ENCODE measurements around the gene ISG15. TPM values are rescaled to one million over a fixed set of nuclear protein-coding genes. Genes with fewer than 3 reads are reported as not detected.

Gene ISG15
- polyA plus RNA-seq, 4 donors = 21.1 to 282 (median 182) TPM

DNA sequence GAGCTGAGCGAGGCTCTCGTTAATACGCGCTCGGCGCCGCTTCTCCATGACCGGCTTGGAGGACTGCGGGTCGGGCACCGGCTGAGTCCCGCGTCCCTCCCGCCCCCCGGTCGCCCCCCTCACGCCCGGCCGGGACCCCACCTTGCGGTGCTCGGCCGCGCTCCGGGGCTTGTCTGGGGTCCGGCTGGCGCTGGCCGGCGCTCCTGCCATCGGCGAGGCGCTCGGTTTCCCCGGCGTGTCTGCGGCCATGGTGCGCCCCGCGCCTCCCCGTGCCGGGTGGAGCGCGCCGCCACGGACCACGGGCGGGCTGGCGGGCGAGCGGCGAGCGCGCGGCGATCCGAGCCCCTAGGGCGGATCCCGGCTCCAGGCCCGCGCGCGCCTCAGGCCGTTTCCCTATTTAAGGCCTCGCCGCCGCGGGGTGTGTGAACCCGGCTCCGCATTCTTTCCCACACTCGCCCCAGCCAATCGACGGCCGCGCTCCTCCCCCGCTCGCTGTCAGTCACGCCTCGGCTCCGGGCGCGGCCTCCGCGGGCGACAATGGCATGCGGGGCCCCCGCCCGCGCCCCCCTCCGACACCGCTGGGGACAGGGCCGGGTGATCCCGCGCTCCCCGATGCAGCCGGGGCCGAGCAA lies 13.5 kb upstream of the ISG15 start, which contains the start of gene HES4:
TSS of gene HES4 (minus strand) at position 373 of the 632 bp plus-strand sequence. CDS start at position 249, 124 bp downstream.
- H3K4me3 ChIP-seq (ENCODE audit: low read depth in 1 of 3, low read length in 3 of 3) = peak within 1 kb of the TSS; percentile 38 to 73 (median 56)
- FAIRE-seq (no peak), DNase-seq (peak; percentile 81 to 95)
- peak within 1 kb of the TSS in 2 of 3 donors; percentile 95 for H3K27ac ChIP-seq (ENCODE audit: low read depth in 1 of 3, low read length in 2 of 3)
- WGBS, 3 donors = 1% methylated on average over 56 to 95 of the region's 95 CpGs
- H3K9me3 ChIP-seq (ENCODE audit: control insufficient read depth in 2 of 2, insufficient read depth in 1 of 2, low read depth in 1 of 2, low read length in 1 of 2) = no peaks in the 10 kb centered on the region
- peaks cover 13 to 59% (median 16%) of the 10 kb centered on the region in 3 donors for H3K27me3 ChIP-seq (ENCODE audit: control insufficient read depth in 3 of 3, insufficient read depth in 3 of 3, low read length in 3 of 3)
- H3K36me3 ChIP-seq (ENCODE audit: control insufficient read depth in 3 of 3, insufficient read depth in 2 of 3, low read depth in 1 of 3, low read length in 3 of 3) = peaks cover 0 to 15% (median 0%) of the 10 kb centered on the region in 3 donors
- peaks cover 0 to 22% (median 4%) of the 10 kb centered on the region in 3 donors for H3K4me1 ChIP-seq (ENCODE audit: control insufficient read depth in 3 of 3, insufficient read depth in 2 of 3, low read depth in 1 of 3, low read length in 2 of 3)

DNA sequence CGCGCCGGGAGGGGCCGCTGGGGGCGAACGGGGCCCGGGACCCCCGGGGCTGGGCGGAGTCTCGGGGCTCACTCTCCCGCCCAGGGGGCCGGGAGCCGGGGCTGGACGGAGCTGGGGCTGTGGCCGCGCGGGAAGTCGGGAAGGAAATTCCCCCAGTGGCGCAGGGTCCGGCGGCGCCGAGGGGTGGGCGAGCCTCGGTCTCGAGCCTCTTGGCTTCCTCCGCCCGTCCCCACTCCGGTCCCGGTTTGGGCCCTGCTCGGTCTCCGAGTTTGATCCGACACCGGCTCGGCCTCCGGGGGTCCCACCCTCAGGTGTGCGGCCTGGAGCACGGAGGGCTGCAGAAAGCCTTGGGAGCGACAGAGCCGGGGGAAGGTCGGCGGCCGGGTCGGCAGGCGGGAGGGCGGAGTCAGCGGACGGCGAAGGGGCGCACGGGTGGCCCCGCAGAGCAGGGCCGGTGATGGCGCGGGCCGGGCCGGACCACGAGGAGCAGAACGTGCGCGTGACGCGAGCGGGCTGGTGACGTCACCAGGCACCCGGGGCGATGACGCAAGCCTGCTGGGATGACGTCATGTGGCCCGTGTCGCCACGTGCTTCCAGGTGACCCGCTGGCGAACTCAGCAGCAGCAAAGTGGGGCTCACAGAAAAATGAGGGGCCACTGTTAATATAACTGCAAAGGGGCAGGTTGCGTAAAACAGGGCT lies 12.8 kb upstream of the ISG15 start:
- Histone ChIP-seq H3K27ac (ENCODE audit: low read depth in 1 of 3, low read length in 2 of 3) (peak overlapping the region in 2 of 3 donors; percentile 95), H3K27me3 (ENCODE audit: control insufficient read depth in 3 of 3, insufficient read depth in 3 of 3, low read length in 3 of 3) (peaks cover 13 to 54% (median 16%) of the 10 kb centered on the region in 3 donors), H3K9me3 (ENCODE audit: control insufficient read depth in 2 of 2, insufficient read depth in 1 of 2, low read depth in 1 of 2, low read length in 1 of 2) (no peaks in the 10 kb centered on the region), H3K4me3 (ENCODE audit: low read depth in 1 of 3, low read length in 3 of 3) (peak overlapping the region; percentile 38 to 73 (median 56)), H3K36me3 (ENCODE audit: control insufficient read depth in 3 of 3, insufficient read depth in 2 of 3, low read depth in 1 of 3, low read length in 3 of 3) (peaks cover 0 to 15% (median 0%) of the 10 kb centered on the region in 3 donors), H3K4me1 (ENCODE audit: control insufficient read depth in 3 of 3, insufficient read depth in 2 of 3, low read depth in 1 of 3, low read length in 2 of 3) (peaks cover 0 to 29% (median 4%) of the 10 kb centered on the region in 3 donors)
- 1 to 2% (median 1%) methylated on average over 54 to 75 of the region's 75 CpGs for WGBS, 3 donors
- FAIRE-seq (no peak), DNase-seq (peak in 1 of 2 donors; percentile 89)

DNA sequence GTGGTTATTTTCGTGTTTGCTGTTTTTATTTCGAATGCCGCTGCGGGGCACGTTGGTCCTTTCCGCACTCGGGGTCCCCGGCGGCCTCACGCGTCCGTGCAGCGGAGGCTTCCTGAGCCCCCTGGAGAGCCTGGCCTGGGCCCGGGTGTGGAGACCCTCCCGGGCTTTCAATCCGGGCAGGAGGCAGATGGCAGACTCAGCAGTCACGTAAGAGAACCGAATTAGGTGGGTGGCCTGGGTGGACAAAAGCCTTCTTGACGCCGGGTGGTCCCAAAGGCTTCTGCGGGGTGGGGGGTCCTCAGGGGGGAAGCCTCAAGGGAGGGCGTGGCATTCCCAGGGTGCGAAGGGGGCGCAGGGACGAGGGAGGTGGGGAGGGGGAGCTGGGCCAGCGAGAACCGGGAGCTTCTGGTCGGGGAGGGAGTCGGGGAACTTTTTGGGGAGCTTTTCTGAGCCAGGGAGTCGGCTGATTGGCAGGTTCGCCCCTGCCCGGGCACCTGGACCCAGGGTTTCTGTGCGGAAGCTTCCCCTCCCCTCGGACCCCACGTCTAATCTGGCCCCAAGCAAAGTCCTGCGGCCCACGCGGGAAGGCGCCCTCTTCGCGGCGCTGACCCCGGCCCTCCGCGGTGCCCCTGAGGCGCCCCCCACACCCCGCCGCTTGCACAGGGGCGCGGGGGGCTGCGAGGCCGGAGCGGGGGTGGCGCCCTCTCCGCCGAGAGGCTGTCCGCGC lies 12.1 kb upstream of the ISG15 start:
- DNase-seq = no peak
- Histone ChIP-seq H3K4me1 (ENCODE audit: control insufficient read depth in 3 of 3, insufficient read depth in 2 of 3, low read depth in 1 of 3, low read length in 2 of 3) (peaks cover 0 to 36% (median 4%) of the 10 kb centered on the region in 3 donors), H3K36me3 (ENCODE audit: control insufficient read depth in 3 of 3, insufficient read depth in 2 of 3, low read depth in 1 of 3, low read length in 3 of 3) (peaks cover 0 to 15% (median 0%) of the 10 kb centered on the region in 3 donors), H3K9me3 (ENCODE audit: control insufficient read depth in 2 of 2, insufficient read depth in 1 of 2, low read depth in 1 of 2, low read length in 1 of 2) (no peaks in the 10 kb centered on the region), H3K27ac (ENCODE audit: low read depth in 1 of 3, low read length in 2 of 3) (peak overlapping the region in 2 of 3 donors; percentile 60 to 95), H3K27me3 (ENCODE audit: control insufficient read depth in 3 of 3, insufficient read depth in 3 of 3, low read length in 3 of 3) (peaks cover 13 to 47% (median 16%) of the 10 kb centered on the region in 3 donors), H3K4me3 (ENCODE audit: low read depth in 1 of 3, low read length in 3 of 3) (peak overlapping the region in 2 of 3 donors; percentile 48 to 56)
- FAIRE-seq = no peak
- 2 to 8% (median 2%) methylated on average over 42 to 58 of the region's 58 CpGs for WGBS, 3 donors

- 80 to 85% (median 85%) methylated on average over 22 of the region's 22 CpGs for WGBS, 3 donors
- DNase-seq (no peak), FAIRE-seq (no peak)
- Histone ChIP-seq H3K36me3 (ENCODE audit: control insufficient read depth in 3 of 3, insufficient read depth in 2 of 3, low read depth in 1 of 3, low read length in 3 of 3) (peaks cover 0 to 12% (median 0%) of the 10 kb centered on the region in 3 donors), H3K27me3 (ENCODE audit: control insufficient read depth in 3 of 3, insufficient read depth in 3 of 3, low read length in 3 of 3) (peaks cover 0 to 25% (median 8%) of the 10 kb centered on the region in 3 donors), H3K4me1 (ENCODE audit: control insufficient read depth in 3 of 3, insufficient read depth in 2 of 3, low read depth in 1 of 3, low read length in 2 of 3) (peaks cover 0 to 43% (median 4%) of the 10 kb centered on the region in 3 donors), H3K4me3 (ENCODE audit: low read depth in 1 of 3, low read length in 3 of 3) (no peak overlapping the region), H3K9me3 (ENCODE audit: control insufficient read depth in 2 of 2, insufficient read depth in 1 of 2, low read depth in 1 of 2, low read length in 1 of 2) (peaks cover 0 to 4% of the 10 kb centered on the region in 2 donors), H3K27ac (ENCODE audit: low read depth in 1 of 3, low read length in 2 of 3) (no peak overlapping the region)
Observed at GRCh38 chr1:1003618-1004419, 9.5 kb upstream of the ISG15 start.

DNA sequence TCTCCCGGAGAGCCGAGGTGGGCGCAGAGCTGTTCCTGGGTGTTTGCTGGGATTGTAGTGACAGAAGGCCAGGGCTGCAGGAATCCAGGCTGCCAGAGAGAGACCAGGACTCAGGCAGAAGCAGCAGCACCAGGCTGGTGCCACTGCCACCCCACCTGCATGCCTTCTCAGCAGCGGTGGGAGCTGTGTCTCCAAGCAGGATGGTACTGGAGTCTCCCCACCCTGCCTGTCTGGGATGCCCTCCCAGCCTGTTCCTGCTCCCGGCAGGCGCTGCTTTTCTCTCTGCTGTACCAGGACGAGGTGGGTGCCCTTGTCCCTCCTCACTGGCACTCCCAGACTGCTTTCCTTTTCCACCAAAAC lies 8.9 kb upstream of the ISG15 start:
- FAIRE-seq (no peak), DNase-seq (no peak)
- H3K27ac ChIP-seq (ENCODE audit: low read depth in 1 of 3, low read length in 2 of 3) = peak overlapping the region in 1 of 3 donors; percentile 78
- H3K4me3 ChIP-seq (ENCODE audit: low read depth in 1 of 3, low read length in 3 of 3) = no peak overlapping the region
- peaks cover 0 to 12% (median 0%) of the 10 kb centered on the region in 3 donors for H3K36me3 ChIP-seq (ENCODE audit: control insufficient read depth in 3 of 3, insufficient read depth in 2 of 3, low read depth in 1 of 3, low read length in 3 of 3)
- peaks cover 0 to 4% of the 10 kb centered on the region in 2 donors for H3K9me3 ChIP-seq (ENCODE audit: control insufficient read depth in 2 of 2, insufficient read depth in 1 of 2, low read depth in 1 of 2, low read length in 1 of 2)
- 45 to 66% (median 59%) methylated on average over 4 to 7 of the region's 7 CpGs for WGBS, 3 donors
- H3K27me3 ChIP-seq (ENCODE audit: control insufficient read depth in 3 of 3, insufficient read depth in 3 of 3, low read length in 3 of 3) = peaks cover 0 to 22% (median 5%) of the 10 kb centered on the region in 3 donors
- peaks cover 0 to 43% (median 4%) of the 10 kb centered on the region in 3 donors for H3K4me1 ChIP-seq (ENCODE audit: control insufficient read depth in 3 of 3, insufficient read depth in 2 of 3, low read depth in 1 of 3, low read length in 2 of 3)

DNA sequence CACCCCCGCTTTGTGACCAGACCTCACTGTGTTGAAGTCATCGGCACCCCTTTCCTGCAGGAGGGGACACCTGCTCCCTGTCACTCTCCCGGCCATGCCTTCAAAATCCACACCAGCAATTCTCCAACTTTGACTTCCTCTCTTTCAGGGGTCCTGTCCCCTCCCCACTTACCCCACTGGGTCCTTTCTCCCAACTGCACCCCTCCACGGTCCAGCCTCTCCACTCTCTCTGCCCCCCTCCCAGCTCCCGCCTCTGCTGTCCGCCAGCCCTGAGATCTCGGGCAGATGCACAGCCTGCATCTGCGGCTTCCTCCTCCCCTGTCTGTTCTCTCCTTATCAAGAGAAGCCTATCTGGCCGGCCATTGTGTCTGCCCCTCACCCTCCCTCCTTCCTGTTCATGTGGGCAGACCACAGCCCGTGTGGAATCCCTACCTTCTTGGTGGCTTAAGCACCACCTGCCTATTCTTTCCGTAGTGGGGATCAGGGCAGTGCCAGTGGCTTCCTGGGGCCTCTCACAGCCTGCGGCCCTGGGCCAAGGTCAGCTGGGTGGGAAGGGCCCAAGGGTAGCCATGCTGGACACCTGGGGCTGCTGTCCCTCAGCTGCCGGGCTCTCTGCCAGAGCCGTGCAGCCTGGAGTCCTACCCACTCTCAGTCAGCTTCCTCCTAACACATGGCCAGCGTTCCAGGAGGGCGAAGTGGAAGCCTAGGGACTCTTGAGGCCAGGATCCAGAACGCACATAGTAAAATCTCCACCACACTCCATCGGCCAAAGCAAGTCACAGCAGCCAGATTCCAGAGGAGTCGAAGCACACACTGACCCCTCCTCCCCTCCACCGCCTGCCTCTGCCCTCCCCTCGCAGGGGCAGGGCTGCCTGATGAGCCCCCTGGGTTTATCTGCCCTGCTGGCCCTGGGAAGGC lies 8.3 kb upstream of the ISG15 start:
- Histone ChIP-seq H3K4me3 (ENCODE audit: low read depth in 1 of 3, low read length in 3 of 3) (peak overlapping the region in 2 of 3 donors; percentile 16 to 51), H3K9me3 (ENCODE audit: control insufficient read depth in 2 of 2, insufficient read depth in 1 of 2, low read depth in 1 of 2, low read length in 1 of 2) (peaks cover 0 to 4% of the 10 kb centered on the region in 2 donors), H3K36me3 (ENCODE audit: control insufficient read depth in 3 of 3, insufficient read depth in 2 of 3, low read depth in 1 of 3, low read length in 3 of 3) (peaks cover 0 to 12% (median 0%) of the 10 kb centered on the region in 3 donors), H3K27me3 (ENCODE audit: control insufficient read depth in 3 of 3, insufficient read depth in 3 of 3, low read length in 3 of 3) (peaks cover 0 to 20% (median 3%) of the 10 kb centered on the region in 3 donors), H3K27ac (ENCODE audit: low read depth in 1 of 3, low read length in 2 of 3) (peak overlapping the region; percentile 33 to 98 (median 78)), H3K4me1 (ENCODE audit: control insufficient read depth in 3 of 3, insufficient read depth in 2 of 3, low read depth in 1 of 3, low read length in 2 of 3) (peaks cover 0 to 43% (median 4%) of the 10 kb centered on the region in 3 donors)
- FAIRE-seq (no peak), DNase-seq (peak; percentile 68 to 69)
- WGBS, 3 donors = 10 to 15% (median 14%) methylated on average over 21 of the region's 21 CpGs

GRCh38 chr1:1005774-1006304 lies 7.5 kb upstream of the ISG15 start:
- 51 to 65% (median 56%) methylated on average over 17 to 23 of the region's 23 CpGs for WGBS, 3 donors
- no peak for DNase-seq

More at GRCh38 chr1:1005774-1006304, 7.5 kb upstream of the ISG15 start:
- FAIRE-seq = no peak
- Histone ChIP-seq H3K27me3 (ENCODE audit: control insufficient read depth in 3 of 3, insufficient read depth in 3 of 3, low read length in 3 of 3) (peaks cover 0 to 16% (median 3%) of the 10 kb centered on the region in 3 donors), H3K9me3 (ENCODE audit: control insufficient read depth in 2 of 2, insufficient read depth in 1 of 2, low read depth in 1 of 2, low read length in 1 of 2) (peaks cover 0 to 4% of the 10 kb centered on the region in 2 donors), H3K4me3 (ENCODE audit: low read depth in 1 of 3, low read length in 3 of 3) (peak overlapping the region in 2 of 3 donors; percentile 16 to 51), H3K36me3 (ENCODE audit: control insufficient read depth in 3 of 3, insufficient read depth in 2 of 3, low read depth in 1 of 3, low read length in 3 of 3) (peaks cover 0 to 12% (median 0%) of the 10 kb centered on the region in 3 donors), H3K4me1 (ENCODE audit: control insufficient read depth in 3 of 3, insufficient read depth in 2 of 3, low read depth in 1 of 3, low read length in 2 of 3) (peaks cover 0 to 39% (median 0%) of the 10 kb centered on the region in 3 donors), H3K27ac (ENCODE audit: low read depth in 1 of 3, low read length in 2 of 3) (peak overlapping the region; percentile 73 to 98 (median 78))

All from small intestine (tissue), 7 donors.